Kidney (tissue), 14 donors: ENCODE results near the gene CACNA1H. TPM values are rescaled to one million over a fixed set of nuclear protein-coding genes. Genes with fewer than 3 reads are reported as not detected.

Source experiments
- DNase-seq, 5 donors: peaks; one replicate each; pipeline ENCODE4 v3.0.0-alpha.2; 2013 to 2020
- FAIRE-seq: peaks from 2 replicates; lab custom pipeline; 2012; peaks lifted over from hg19 to GRCh38; lab: Jason Lieb, UNC
- H3K27ac ChIP-seq, 2 donors: one replicate each; pipeline ENCODE4 v1.7.0; 2013; ENCODE audit warnings: low read depth in 2 of 2, low read length in 2 of 2, inconsistent platforms in 1 of 2
- H3K27me3 ChIP-seq: one replicate; pipeline ENCODE4 v1.7.1; 2013; ENCODE audit warnings: low read length, inconsistent platforms; ENCODE audit not compliant: control insufficient read depth, insufficient read depth
- H3K36me3 ChIP-seq, 3 donors: one replicate each; pipeline versions ENCODE4 v1.7.0 to v1.7.1; 2013; ENCODE audit warnings: low read length in 3 of 3, control low read depth in 1 of 3, inconsistent platforms in 1 of 3; ENCODE audit not compliant: insufficient read depth in 3 of 3, control insufficient read depth in 2 of 3
- H3K4me1 ChIP-seq, 3 donors: one replicate each; pipeline versions ENCODE4 v1.7.0 to v1.7.1; 2013; ENCODE audit warnings: low read length in 3 of 3, inconsistent platforms in 1 of 3, low read depth in 1 of 3; ENCODE audit not compliant: control insufficient read depth in 2 of 3, insufficient read depth in 2 of 3
- H3K4me3 ChIP-seq, 3 donors: one replicate each; pipeline versions ENCODE4 v1.7.0 to v1.8.1; 2013; ENCODE audit warnings: low read length in 3 of 3, control low read depth in 1 of 3, inconsistent platforms in 1 of 3
- H3K9ac ChIP-seq, 3 donors: one replicate each; pipeline versions ENCODE4 v1.7.0 to v1.7.1; 2013; ENCODE audit warnings: low read length in 3 of 3, control low read depth in 1 of 3, inconsistent platforms in 1 of 3
- H3K9me3 ChIP-seq, 3 donors: one replicate each; pipeline versions ENCODE4 v1.7.0 to v1.7.1; 2013; ENCODE audit warnings: low read length in 3 of 3, control low read depth in 1 of 3, inconsistent platforms in 1 of 3; ENCODE audit not compliant: control insufficient read depth in 2 of 3, insufficient read depth in 1 of 3
- intact Hi-C: fragments of 100-400 bp; cut with DNase I; formaldehyde crosslinking; loops from one replicate; pipeline ENCODE4 v1.11.1; 2022
- polyA plus RNA-seq: library from polyadenylated mRNA; stranded (reverse); fragments of 350-450 nt; fragmentation: Illumina TruSeq; extraction: RNeasy Lipid Tissue Mini Kit (QIAGEN cat#74804); gene quantifications from one replicate; pipeline ENCODE4 v1.2.3, GENCODE V29; 2014; ENCODE audit warnings: low read depth, low replicate concordance; ENCODE audit not compliant: insufficient read depth
- total RNA-seq: library from RNA; stranded (reverse); fragmentation: NEBNext Ultra II Directional; extraction: Animal tissue kit (Norgen Biotek cat#: 25700); gene quantifications from one replicate; pipeline ENCODE4 v1.2.1, GENCODE V29; 2021
- TF ChIP-seq, protein P1 (sequence below): IDR thresholded peaks from 3 replicates; pipeline ENCODE4 v1.5.1; 2012; ENCODE audit warnings: mild to moderate bottlenecking, moderate library complexity, borderline replicate concordance; ENCODE audit not compliant: insufficient read depth; ENCODE audit errors: extremely low read depth
- donor health status: control.
- donor health status: control.
- donor health status: control.
- donor health status: control.
- donor health status: control.
- donor health status: DM: yes; HTN: yes; CAD: no.
- donor health status: Normal renal cell carcinoma (clear cell type).

Gene CACNA1H
- total and polyA plus RNA-seq, 2 donors from 2014 or later, result 6.4 to 20.6 TPM

- intact Hi-C loops, result no loop called here
- Histone ChIP-seq H3K9me3 (no peaks in the 10 kb centered on the region), H3K4me1 (peaks cover 0 to 17% (median 0%) of the 10 kb centered on the region in 3 donors), H3K36me3 (no peaks in the 10 kb centered on the region), H3K27me3 (no peaks in the 10 kb centered on the region), H3K9ac (no peak overlapping the region), H3K27ac (peak overlapping the region; percentile 47 to 65), H3K4me3 (peak overlapping the region in 1 of 3 donors; percentile 39)
- TF ChIP-seq, protein P1, sequence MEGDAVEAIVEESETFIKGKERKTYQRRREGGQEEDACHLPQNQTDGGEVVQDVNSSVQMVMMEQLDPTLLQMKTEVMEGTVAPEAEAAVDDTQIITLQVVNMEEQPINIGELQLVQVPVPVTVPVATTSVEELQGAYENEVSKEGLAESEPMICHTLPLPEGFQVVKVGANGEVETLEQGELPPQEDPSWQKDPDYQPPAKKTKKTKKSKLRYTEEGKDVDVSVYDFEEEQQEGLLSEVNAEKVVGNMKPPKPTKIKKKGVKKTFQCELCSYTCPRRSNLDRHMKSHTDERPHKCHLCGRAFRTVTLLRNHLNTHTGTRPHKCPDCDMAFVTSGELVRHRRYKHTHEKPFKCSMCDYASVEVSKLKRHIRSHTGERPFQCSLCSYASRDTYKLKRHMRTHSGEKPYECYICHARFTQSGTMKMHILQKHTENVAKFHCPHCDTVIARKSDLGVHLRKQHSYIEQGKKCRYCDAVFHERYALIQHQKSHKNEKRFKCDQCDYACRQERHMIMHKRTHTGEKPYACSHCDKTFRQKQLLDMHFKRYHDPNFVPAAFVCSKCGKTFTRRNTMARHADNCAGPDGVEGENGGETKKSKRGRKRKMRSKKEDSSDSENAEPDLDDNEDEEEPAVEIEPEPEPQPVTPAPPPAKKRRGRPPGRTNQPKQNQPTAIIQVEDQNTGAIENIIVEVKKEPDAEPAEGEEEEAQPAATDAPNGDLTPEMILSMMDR, result no peak
- FAIRE-seq (no peak), DNase-seq (peak; percentile 90 to 97 (median 97))
Measured at GRCh38 chr16:1159973-1160772, 7.3 kb downstream of the CACNA1H start.

DNA sequence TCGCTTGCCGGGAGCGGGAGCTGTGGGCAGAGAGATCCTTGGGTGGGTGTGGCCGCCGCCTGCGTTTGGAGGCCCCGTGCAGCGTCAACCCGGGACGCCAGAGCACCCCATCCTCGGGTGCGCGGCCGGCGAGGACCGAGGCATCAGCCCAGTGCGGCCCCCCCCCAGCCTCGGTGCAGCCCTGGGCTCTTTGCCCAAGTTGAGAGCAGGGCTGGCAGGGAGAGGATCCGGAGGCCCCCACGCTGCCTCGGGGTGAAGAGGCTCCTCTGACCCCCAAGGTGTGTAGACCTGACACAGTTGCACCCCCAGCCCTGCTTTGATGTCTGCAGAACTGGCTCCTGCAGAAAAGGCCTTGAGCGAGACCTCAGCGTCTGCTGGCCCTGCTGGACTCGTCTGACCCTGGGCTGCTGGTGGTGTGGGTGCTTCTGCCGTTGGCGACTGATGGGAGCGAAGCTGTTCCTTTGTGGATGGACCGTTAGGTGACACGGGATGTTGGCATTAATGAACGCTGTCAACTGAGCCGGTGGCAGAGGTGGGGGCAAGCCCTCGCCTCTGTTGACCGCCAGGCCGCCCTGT lies 8.0 kb downstream of the CACNA1H start:
- Histone ChIP-seq H3K36me3 (no peaks in the 10 kb centered on the region), H3K9me3 (no peaks in the 10 kb centered on the region), H3K27me3 (no peaks in the 10 kb centered on the region), H3K4me3 (no peak overlapping the region), H3K9ac (peak overlapping the region in 1 of 3 donors; percentile 19), H3K4me1 (peaks cover 0 to 17% (median 0%) of the 10 kb centered on the region in 3 donors), H3K27ac (no peak overlapping the region)
- FAIRE-seq (no peak), DNase-seq (no peak)
- intact Hi-C loops, result no loop called here
- TF ChIP-seq, protein P1, result no peak

GRCh38 chr16:1162701-1163566 lies 10.0 kb downstream of the CACNA1H start:
- FAIRE-seq (no peak), DNase-seq (no peak)
- TF ChIP-seq, protein P1, result no peak
- Histone ChIP-seq H3K27ac (no peak overlapping the region), H3K9ac (no peak overlapping the region), H3K27me3 (no peaks in the 10 kb centered on the region), H3K4me3 (no peak overlapping the region), H3K9me3 (no peaks in the 10 kb centered on the region), H3K36me3 (no peaks in the 10 kb centered on the region), H3K4me1 (peaks cover 0 to 20% (median 0%) of the 10 kb centered on the region in 3 donors)
- intact Hi-C loops, result no loop called here
